OCI-LY3 (cell line): ENCODE results near the gene KRT74.

Experiments used
- EZH2phosphoT487 ChIP-seq: fragments of 200-600 bp; shearing (Covaris generic); IDR thresholded peaks from 2 replicates; pipeline ENCODE4 v1.6.1; 2018; ENCODE audit warnings: antibody characterized with exemption, mixed run types, low read depth
- TF ChIP-seq, protein P1 (sequence below): fragments of 200-600, 300-600 bp; sonication (generic); IDR thresholded peaks from 2 replicates; pipeline ENCODE4 v1.5.1; 2014; ENCODE audit warnings: antibody characterized with exemption, low read length, low read depth

GRCh38 chr12:52566847-52567291 is 6.8 kb downstream of the KRT74 start:
- TF ChIP-seq, protein P1, sequence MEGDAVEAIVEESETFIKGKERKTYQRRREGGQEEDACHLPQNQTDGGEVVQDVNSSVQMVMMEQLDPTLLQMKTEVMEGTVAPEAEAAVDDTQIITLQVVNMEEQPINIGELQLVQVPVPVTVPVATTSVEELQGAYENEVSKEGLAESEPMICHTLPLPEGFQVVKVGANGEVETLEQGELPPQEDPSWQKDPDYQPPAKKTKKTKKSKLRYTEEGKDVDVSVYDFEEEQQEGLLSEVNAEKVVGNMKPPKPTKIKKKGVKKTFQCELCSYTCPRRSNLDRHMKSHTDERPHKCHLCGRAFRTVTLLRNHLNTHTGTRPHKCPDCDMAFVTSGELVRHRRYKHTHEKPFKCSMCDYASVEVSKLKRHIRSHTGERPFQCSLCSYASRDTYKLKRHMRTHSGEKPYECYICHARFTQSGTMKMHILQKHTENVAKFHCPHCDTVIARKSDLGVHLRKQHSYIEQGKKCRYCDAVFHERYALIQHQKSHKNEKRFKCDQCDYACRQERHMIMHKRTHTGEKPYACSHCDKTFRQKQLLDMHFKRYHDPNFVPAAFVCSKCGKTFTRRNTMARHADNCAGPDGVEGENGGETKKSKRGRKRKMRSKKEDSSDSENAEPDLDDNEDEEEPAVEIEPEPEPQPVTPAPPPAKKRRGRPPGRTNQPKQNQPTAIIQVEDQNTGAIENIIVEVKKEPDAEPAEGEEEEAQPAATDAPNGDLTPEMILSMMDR, result no peak
- no peak for TF ChIP-seq EZH2phosphoT487
